Left lobe of liver (tissue), 2 donors: ENCODE data around the gene CTPS2. TPM values are rescaled to one million over a fixed set of nuclear protein-coding genes. Genes with fewer than 3 reads are reported as not detected.
"Not testable (repeated sequence)": the region's sequence is repeated elsewhere in the genome, so short reads cannot be mapped to it uniquely, and the experiment has no call there.

ENCODE experiments used
- ATAC-seq: fragments of 200-7000 bp; cut with Tn5 transposase; one replicate; pipeline ENCODE4 v1.9.1; 2020; ENCODE audit warnings: mild to moderate bottlenecking, moderate library complexity
- DNase-seq: peaks from one replicate; pipeline ENCODE4 v3.0.0-alpha.2; 2020; ENCODE audit warnings: low spot score
- total RNA-seq: library from RNA; stranded (reverse); gene quantifications from one replicate; pipeline ENCODE4 v1.2.1, GENCODE V29; 2021
- donor health status: DM: no; HTN: no; CAD: no; lungs with moderate emphysema.
- donor health status: DM: no; HTN: yes; CAD: no.

Gene CTPS2, protein sequence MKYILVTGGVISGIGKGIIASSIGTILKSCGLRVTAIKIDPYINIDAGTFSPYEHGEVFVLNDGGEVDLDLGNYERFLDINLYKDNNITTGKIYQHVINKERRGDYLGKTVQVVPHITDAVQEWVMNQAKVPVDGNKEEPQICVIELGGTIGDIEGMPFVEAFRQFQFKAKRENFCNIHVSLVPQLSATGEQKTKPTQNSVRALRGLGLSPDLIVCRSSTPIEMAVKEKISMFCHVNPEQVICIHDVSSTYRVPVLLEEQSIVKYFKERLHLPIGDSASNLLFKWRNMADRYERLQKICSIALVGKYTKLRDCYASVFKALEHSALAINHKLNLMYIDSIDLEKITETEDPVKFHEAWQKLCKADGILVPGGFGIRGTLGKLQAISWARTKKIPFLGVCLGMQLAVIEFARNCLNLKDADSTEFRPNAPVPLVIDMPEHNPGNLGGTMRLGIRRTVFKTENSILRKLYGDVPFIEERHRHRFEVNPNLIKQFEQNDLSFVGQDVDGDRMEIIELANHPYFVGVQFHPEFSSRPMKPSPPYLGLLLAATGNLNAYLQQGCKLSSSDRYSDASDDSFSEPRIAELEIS
- 7.8 TPM for total RNA-seq

DNA sequence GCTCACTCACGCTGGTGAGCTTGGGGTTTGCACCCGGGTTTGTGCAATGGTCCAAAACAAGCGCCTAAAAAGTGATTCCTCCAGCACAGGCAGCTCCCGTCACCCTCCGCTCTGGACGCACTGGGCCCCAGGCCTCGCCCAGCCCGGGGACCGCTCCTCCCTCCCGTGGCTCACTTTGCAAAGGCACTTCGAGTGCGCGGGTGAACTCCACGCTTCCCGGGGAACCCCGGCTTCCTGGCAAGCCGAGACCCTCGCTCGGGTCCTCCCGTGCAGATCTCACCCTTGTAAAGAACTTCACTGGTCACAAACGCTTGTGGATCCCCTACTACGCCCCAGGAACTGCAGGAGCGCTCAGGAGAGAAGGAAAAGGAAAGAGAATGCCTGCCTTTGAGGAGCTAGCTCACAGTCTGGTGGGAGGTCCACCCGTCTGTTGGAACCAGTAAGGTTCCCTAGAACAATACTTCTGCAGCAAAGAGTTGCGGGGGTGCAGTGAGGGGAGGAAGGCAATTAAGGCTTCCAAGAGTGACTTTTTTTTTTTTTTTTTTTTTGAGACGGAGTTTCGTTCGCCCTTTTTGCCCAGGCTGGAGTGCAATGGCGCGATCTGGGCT is at the start of gene CTPS2:
CTPS2 (minus strand) TSS at position 122 of the 608 bp plus-strand sequence. CDS start 9,767 bp downstream, outside the sequence.
- ATAC-seq (peak; percentile 91), DNase-seq (peak; percentile 74)

DNA sequence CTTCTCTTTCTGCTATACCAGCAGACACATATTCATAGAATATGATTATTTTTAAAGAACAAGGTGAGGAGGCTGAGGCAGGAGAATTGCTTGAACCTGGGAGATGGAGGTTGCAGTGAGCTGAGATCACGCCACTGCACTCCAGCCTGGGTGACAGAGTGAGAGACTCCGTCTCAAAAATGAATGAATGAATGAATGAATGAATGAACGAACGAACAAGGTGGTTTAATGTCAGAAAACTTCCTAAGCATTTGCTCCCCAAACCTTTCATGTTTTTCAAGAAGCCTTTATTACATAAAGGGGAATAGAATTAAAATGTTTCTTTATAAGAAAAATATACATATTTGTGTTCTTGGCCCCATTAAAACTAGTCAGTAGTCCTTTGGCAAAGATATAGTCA is 49.0 kb upstream of the CTPS2 start:
- ATAC-seq, DNase-seq: not testable (repeated sequence)

DNA sequence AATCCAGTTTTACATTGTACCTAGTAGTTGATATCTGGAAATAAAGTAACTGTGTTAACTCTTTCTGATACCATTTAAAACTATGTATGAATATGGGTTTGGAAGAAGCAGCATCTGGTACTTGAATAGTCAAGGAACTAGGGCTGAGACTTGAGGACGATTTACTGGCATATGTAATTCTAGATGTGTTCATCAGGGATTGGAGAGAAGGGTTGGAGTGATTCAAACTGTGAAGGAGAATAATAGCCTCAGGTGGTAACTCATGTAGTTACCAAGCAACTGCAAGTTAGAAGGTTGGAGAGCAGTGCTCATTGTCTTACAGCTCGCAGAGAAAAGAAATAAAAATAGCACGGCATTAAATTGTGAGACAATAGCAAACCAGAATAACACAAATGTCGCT is 44.3 kb upstream of the CTPS2 start:
- DNase-seq: no peak
- ATAC-seq: no peak

DNA sequence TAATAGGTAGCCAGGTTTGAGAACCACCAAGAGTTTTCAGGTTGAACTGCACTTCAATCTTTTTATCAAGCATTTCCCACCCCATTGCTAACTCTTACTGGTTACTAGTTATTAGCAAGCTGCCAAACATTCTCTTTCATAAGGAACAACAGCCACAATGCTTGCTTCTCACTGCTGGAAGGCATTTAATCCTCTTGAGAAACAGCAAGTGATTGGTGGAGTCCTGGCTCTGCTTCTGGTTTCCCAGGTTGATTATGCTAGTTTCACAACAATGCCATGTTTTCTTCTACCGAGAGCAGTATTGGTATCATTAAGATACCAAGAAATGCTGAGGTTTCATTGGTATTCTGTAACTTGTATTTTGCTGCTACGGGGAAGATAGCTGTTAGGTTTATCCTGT is 41.5 kb upstream of the CTPS2 start:
- ATAC-seq (no peak), DNase-seq (no peak)

DNA sequence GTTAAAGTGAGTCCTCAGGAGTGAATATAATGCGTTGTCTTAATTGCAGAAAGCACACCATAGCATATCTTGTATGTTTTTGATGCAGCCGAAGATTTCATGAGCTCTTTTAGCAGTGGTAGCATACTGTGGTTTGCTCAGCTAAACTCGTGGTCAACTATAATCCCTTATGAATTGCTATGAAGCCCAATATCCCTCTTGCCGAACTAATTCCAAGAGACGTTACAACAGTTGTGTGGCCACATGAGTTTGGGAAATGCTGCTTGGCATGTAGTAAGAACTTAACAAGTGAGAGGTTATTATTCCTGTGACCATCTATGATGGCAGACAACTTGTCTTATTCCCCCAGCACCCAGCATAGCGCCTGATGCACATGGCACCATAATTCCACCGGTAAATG is 37.7 kb upstream of the CTPS2 start:
- DNase-seq (no peak), ATAC-seq (no peak)

DNA sequence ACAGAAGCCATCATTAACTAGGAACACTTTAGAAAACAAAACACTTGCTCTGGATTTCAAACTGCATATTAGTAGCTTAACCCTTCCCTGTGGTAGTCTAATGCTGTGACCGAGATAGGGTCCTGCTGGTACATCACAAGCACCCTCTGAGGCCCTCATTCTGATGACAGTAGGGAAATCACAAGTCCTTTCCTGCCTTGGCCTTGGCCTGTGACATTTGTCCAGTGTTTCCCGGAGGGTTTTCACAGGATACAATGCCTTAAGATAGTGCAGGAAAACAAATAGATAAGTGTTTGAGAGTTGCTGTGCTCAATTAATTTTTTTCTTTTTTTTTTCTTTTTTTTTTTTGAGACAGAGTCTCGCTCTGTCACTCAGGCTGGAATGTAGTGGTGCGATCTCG is 36.0 kb upstream of the CTPS2 start:
- ATAC-seq (no peak), DNase-seq (no peak)

DNA sequence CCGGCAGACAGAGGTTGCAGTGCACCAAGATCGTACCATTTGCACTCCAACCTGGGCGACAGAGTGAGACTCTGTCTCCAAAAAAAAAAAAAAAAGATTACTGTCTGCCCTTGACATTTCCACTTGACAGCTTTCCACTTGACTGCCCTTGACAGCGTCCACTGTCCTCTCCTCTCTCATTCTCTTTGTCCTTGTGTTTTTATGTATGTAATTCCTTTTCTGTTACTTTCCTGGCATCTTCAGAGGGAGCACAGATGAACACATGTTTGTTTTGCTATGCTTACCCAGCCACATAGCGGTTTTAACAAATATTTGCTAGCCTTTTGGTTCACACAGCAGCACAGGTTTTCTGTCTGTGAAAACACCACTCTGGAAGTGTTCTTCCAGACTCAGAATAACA is 33.2 kb upstream of the CTPS2 start:
- peak; percentile 45 for DNase-seq
- ATAC-seq: peak; percentile 67

DNA sequence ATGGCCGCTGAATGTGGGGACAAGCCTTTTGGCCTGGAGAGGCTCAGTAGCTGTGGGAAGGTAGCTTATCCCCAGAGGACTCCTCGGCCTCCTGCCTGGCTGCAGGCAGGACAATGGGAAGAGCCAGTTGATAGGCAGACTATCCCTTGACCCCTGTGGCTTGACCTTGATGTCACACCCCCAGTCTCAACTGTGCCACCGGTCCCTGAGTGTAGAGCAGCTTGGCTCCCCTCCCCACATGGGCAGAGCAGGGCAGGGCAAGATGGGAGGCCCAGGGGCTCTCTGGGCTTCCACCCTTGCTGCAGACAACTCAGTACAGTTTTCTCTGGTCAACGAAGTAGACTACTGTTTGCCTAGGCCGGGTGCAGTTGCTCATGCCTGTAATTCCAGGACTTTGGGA is 32.6 kb upstream of the CTPS2 start:
- ATAC-seq (peak; percentile 7), DNase-seq (no peak)

DNA sequence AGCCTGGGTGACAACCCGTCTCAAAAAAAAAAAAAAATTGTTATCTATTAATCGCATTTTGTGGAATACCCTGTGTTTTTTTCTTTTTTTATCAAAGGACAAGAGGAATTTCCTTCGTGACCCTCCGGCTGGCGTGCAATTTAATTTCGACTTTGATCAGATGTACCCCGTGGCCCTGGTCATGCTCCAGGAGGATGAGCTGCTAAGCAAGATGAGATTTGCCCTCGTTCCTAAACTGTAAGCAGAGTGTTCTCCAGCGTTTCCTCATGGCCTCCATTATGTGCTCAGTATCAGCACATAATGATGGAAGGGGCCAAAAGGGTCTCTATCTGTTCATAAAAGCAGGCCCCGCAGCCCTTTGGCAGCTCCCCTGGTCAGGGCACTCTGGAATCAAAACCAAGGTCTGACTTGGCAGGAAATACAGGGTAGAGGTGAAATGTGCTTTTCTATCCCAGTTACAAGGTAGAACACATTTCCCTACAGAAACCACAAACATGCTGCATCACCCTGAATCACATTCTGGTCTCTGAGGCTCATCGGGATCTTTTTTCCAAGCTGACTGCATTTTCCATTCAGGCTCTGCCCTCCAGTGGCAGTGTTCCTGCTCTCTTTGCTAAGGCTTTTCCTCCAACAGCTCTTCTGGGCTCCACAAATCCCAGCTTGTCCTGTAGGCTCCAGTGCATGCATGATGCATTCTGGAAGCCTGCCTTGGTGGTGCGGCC is 31.3 kb upstream of the CTPS2 start:
- DNase-seq (peak; percentile 70), ATAC-seq (peak; percentile 60)

DNA sequence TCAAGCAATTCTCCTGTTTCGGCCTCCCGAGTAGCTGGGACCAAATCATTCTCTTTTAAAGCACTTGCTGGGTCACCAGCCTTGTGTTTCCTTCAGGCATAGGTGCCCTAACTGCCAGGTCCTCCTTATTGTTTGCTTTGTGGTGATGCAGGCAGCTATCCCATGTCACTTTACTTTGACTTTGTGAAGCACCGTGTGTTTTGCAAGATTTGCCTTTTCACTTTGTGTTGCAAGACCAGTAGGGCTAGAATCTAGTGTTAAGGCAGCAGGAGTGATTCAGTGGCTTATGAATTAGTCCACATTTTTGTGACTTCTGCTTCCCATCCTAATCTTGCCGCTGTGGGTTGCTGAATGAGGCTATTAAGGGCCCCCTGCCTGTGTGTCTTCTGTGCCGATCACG is 27.1 kb upstream of the CTPS2 start:
- DNase-seq (peak; percentile 66), ATAC-seq (peak; percentile 78)

DNA sequence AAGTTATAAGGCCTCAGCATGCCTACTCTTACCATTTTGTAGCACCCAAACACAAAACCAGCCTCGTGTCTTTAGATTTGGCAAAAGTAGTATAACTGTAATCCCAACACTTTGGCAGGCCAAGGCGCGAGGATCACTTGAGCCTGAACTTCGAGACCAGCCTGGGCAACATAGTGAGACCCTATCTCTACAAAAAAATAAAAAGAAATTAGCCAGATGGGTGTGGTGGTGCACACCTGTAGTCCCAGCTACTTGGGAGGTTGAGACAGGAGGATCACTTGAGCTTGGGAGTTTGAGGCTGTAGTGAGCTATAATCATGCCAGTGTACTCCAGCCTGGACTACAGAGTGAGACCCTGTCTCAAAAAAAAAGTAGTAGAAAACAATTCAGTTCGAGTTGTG is 24.6 kb upstream of the CTPS2 start:
- DNase-seq: no peak
- no peak for ATAC-seq

DNA sequence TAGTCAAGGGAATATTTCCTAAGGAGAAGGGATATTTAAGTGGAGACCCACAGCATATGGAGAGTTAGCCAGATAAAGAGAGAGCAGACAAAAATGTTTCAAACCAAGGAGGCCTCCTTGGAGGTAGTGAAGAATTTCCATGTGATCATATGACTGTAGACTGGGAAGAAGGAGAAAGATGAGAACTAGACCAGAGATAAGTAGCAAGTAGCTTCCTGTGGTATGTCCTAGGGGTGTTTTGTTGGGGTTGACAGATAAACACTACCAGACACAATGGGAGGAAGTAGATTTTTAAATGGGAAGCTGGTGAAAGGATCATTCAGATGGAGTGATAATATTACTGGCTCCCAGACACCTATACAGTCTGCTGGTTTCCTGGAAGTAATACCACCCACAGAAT is 20.5 kb upstream of the CTPS2 start:
- ATAC-seq: no peak
- DNase-seq: no peak

DNA sequence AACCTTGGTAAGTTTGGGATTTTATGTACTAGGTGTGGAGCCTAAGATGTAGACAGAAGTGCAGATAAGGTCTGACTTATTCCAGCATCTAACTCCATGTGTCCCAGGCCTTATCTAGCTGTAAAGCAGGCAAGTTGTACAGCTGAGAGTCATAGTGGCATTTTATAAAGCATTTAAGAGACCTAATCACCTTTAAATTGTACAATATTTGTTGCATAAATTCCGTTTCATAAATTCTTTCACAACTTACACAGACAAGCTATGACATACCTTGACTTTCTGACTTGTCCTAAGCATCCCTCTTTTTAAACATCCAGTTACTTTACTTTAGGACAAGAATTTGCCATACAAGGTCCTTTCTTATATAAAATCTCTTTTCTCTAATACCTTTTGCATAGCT is 18.0 kb upstream of the CTPS2 start:
- DNase-seq: no peak
- no peak for ATAC-seq

DNA sequence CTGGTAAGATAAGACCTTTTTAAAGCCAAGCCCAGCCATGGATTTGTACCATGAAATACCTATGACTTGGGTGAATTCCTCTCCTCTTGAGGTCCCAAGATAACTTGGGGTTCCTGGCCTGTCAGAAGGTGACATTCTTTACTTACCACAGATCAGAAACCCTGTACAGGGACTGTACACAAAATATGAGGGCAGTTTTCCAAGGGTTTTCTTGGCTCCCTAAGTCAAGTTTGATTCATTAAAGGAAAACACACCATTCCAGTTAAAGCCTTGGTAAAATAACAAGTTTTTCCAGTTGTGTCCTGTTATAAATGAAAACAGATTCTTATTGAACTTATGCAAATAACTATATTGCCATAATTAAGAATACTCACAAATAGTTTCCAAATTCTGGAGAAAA is 15.2 kb upstream of the CTPS2 start:
- no peak for DNase-seq
- ATAC-seq: no peak

DNA sequence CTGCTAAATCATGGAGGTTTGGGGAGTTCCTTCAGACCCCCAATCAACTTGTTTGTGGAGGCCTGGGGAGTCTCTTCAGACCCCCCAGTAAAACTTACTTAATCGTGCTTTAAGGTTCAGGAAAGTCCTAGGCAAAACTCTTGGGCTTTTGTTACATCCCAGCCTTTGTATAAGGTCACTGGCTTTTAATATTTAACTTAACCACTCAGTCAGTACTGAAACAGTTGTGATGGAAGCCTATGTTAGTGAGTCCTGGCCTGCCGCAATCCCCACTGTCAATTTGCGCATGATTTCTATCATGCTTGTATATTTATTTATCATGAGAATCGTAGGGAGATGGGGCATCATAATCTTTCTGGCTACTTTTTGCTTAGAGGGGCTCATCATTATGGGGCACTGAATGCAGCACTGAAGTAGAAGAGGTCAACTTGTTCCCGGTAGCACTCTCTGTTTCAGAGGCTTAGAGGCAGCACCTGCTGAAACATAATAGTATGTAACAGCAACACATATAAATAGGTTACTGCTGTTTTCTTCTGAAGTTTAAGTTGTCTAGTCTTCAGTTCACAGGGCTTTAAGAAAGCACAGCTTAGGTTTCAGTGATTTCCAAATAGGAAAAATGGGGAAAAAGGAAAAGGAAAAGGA is 14.0 kb upstream of the CTPS2 start:
- not testable (repeated sequence) for DNase-seq
- peak; percentile 56 for ATAC-seq

DNA sequence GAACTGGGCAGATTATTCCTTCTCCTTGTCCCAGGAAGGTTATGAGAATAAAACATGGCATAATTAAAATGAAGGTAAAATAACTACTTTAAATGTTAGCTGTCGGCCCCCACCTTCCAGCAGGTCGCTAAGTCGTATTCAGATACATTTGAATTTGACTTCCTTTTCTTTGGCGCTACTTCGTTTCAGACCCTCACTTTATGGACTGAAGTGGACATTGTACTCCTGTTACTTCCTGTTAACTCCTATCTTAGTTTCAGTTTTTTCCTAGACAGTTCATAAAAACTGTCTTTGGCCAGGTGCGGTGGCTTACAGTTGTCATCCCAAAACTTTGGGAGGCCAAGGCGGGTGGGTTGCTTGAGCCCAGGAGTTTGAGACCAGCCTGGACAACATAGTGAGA is 12.6 kb upstream of the CTPS2 start:
- no peak for ATAC-seq

DNA sequence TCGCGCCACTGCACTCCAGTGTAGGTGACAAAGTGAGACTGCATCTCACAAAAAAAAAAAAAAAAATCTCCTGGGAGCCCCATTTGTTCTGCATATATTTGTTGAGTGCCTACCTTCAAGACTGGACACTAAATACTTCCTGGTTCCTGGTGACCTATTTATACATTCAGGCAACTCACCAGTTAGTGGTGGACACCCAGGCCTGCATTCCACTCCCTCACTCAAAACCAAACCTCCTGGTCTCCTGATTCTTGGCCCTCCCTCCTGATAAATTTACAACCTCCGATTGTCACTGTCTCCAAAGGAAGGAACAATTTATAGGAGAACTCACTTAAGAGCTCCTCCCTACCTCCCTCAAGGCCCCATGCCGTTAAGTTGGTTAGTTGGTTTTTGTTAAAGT is 10.0 kb upstream of the CTPS2 start:
- ATAC-seq: no peak
- DNase-seq: no peak

More for the DNA sequence above, 12.6 kb upstream of the CTPS2 start:
- DNase-seq: no peak

DNA sequence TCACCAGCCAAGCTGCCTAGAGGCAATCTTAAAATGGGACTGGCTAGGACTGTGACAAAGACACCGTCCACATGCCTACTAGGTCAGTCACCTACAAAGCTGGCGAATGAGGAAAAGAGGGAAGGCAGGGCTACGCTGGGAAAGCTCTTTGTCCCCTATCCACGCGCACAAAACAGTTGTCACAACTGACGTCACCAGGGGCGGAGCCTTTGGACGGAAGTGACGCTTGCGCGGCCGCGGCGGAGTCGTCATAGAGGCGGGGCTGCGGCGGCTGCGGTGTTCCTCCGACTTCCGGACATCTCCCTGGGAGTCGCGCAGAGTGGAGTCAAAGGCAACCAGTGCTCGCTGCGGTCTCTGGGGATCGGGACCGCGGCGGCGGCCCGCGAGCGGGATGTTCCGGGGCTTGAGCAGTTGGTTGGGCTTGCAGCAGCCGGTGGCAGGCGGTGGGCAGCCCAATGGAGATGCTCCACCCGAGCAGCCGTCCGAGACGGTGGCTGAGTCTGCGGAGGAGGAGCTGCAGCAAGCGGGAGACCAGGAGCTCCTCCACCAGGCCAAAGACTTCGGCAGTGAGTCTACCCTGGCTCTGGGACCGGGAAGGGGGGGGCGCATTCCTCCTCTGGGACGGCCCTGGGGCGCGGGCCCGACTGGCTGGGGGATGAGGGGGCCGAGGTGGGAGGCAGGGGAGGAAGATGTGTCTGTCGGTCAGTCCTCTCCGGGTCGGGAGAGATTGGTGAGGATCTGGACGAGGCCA is 7.0 kb upstream of the CTPS2 start, which contains the start of gene SYAP1:
SYAP1 (plus strand) TSS at position 279 of the 751 bp plus-strand sequence; CDS start at position 392, 113 bp downstream.
- ATAC-seq (peak; percentile 92), DNase-seq (peak; percentile 96)

DNA sequence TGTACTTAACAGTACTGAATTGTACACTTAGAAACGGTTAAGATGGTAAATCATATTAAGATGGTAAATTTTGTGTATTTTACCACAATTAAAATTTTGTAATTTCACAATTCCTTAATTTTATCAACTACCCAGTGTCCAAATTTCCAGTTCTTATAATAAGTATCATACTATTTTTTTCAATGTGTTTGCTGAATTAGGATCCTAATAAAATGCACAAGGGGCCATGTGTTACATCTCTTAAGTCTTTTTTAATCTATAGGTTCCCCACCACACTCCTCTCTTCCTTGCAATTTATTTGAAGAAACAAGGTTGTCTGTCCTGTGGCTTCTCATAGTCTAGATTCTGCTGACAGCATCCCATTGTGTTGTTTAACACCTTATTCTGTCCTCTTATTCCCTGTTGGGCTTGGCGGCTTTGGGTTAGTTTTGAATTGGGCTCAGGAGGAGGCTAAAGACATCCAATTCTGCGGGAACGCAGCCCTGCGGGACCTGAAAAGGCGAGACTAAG is 6.4 kb upstream of the CTPS2 start:
- ATAC-seq: no peak
- no peak for DNase-seq

DNA sequence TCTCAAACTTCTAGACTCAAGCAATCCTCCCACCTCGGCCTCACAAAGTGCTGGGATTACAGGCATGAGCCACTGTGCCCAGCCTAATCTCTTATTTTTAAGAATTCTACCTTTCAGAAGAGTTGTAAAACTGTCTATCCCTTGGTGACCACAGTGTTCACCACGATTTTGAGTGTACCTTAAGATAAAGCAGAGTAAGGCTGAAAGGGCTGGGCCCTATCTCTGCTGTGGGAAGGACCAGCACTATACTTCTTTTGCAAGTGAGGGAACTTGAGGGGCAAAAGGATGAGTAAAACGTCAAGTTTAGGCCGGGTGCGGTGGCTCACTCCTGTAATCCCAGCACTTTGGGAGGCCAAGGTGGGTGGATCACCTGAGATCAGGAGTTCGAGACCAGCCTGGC is 4.0 kb upstream of the CTPS2 start:
- not testable (repeated sequence) for DNase-seq, ATAC-seq
